Neuronal stem cell (in vitro differentiated cells): Measurements from ENCODE around the gene CRYAA.
A peak's percentile ranks its signal among the peaks of the same experiment; 100 is the strongest.
"Not testable (repeated sequence)": the region's sequence is repeated elsewhere in the genome, so short reads cannot be mapped to it uniquely, and the experiment has no call there.

ENCODE experiments used
- DNase-seq: peaks from one replicate; pipeline ENCODE4 v3.0.0-alpha.2; 2013; ENCODE audit warnings: low spot score
- H2AFZ ChIP-seq: one replicate; pipeline ENCODE4 v1.6.1; 2013; ENCODE audit warnings: mild to moderate bottlenecking, low read length, inconsistent platforms
- H2AK5ac ChIP-seq: 2 replicates; pipeline ENCODE4 v1.6.1; 2013; ENCODE audit warnings: low read depth, mild to moderate bottlenecking, inconsistent platforms, low read length, moderate library complexity, mixed read lengths
- H2BK120ac ChIP-seq: 2 replicates; pipeline ENCODE4 v1.6.1; 2013; ENCODE audit warnings: low read depth, mild to moderate bottlenecking, inconsistent platforms, low read length, moderate library complexity, mixed read lengths
- H2BK12ac ChIP-seq: one replicate; pipeline ENCODE4 v1.6.1; 2013; ENCODE audit warnings: low read length, inconsistent platforms
- H2BK15ac ChIP-seq: 2 replicates; pipeline ENCODE4 v1.6.1; 2013; ENCODE audit warnings: mild to moderate bottlenecking, low read length, inconsistent platforms, mixed read lengths
- H2BK5ac ChIP-seq: one replicate; pipeline ENCODE4 v1.6.1; 2013; ENCODE audit warnings: inconsistent platforms, mild to moderate bottlenecking, low read length, moderate library complexity
- H3K14ac ChIP-seq: one replicate; pipeline ENCODE4 v1.6.1; 2013; ENCODE audit warnings: low read length, inconsistent platforms
- H3K18ac ChIP-seq: 2 replicates; pipeline ENCODE4 v1.6.1; 2013; ENCODE audit warnings: low read length, inconsistent platforms
- H3K23ac ChIP-seq: 2 replicates; pipeline ENCODE4 v1.6.1; 2013; ENCODE audit warnings: low read depth, mild to moderate bottlenecking, mixed read lengths, low read length, inconsistent platforms; ENCODE audit not compliant: poor library complexity
- H3K27ac ChIP-seq: replicated peaks from 3 replicates; pipeline ENCODE4 v1.5.1; 2013; ENCODE audit warnings: low read length, inconsistent platforms
- H3K27me3 ChIP-seq, 3 experiments: 2 replicates each; pipeline ENCODE4 v1.6.1; 2013; ENCODE audit warnings: low read length in 3 of 3, mild to moderate bottlenecking in 2 of 3, inconsistent platforms in 1 of 3, low read depth in 1 of 3, mixed read lengths in 1 of 3, moderate library complexity in 1 of 3; ENCODE audit not compliant: control insufficient read depth in 3 of 3, insufficient read depth in 3 of 3
- H3K36me3 ChIP-seq, 2 donors: replicated peaks in 1 of 2; 2 replicates each; pipeline ENCODE4 v1.6.1; 2013; ENCODE audit warnings: low read length in 2 of 2; ENCODE audit not compliant: control insufficient read depth in 2 of 2, insufficient read depth in 2 of 2
- H3K4ac ChIP-seq: 2 replicates; pipeline ENCODE4 v1.6.1; 2013; ENCODE audit warnings: inconsistent platforms, mild to moderate bottlenecking, low read length, moderate library complexity
- H3K4me1 ChIP-seq, 2 donors: 1 replicate in 1 of 2; 2 replicates in 1 of 2; pipeline ENCODE4 v1.6.1; 2013; ENCODE audit warnings: low read length in 2 of 2, low read depth in 1 of 2; ENCODE audit not compliant: control insufficient read depth in 2 of 2, insufficient read depth in 1 of 2
- H3K4me2 ChIP-seq: one replicate; pipeline ENCODE4 v1.6.1; 2013; ENCODE audit warnings: mild to moderate bottlenecking, low read length, inconsistent platforms; ENCODE audit not compliant: insufficient read depth, poor library complexity, severe bottlenecking
- H3K4me3 ChIP-seq, 2 donors: 2 replicates each; pipeline ENCODE4 v1.5.1; 2013; ENCODE audit warnings: low read length in 2 of 2, mild to moderate bottlenecking in 2 of 2, inconsistent platforms in 1 of 2, moderate library complexity in 1 of 2
- H3K79me1 ChIP-seq: one replicate; pipeline ENCODE4 v1.6.1; 2013; ENCODE audit warnings: low read depth, mild to moderate bottlenecking, inconsistent platforms, low read length, moderate library complexity
- H3K9ac ChIP-seq: one replicate; pipeline ENCODE4 v1.6.1; 2013; ENCODE audit warnings: mild to moderate bottlenecking, low read depth, low read length, inconsistent platforms; ENCODE audit not compliant: poor library complexity
- H3K9me3 ChIP-seq, 2 donors: replicated peaks in 1 of 2; 2 replicates each; pipeline versions ENCODE3 to v1.6.1; 2013; ENCODE audit warnings: low read length in 2 of 2, mild to moderate bottlenecking in 2 of 2, inconsistent platforms in 1 of 2, low read depth in 1 of 2, mixed read lengths in 1 of 2, moderate library complexity in 1 of 2; ENCODE audit not compliant: control insufficient read depth in 2 of 2, insufficient read depth in 1 of 2
- H4K8ac ChIP-seq: one replicate; pipeline ENCODE4 v1.6.1; 2013; ENCODE audit warnings: low read depth, mild to moderate bottlenecking, inconsistent platforms, low read length, moderate library complexity
- H4K91ac ChIP-seq: one replicate; pipeline ENCODE4 v1.6.1; 2013; ENCODE audit warnings: low read length, low read depth, mild to moderate bottlenecking, inconsistent platforms; ENCODE audit not compliant: poor library complexity
- WGBS, 2 donors: extraction: QIAGEN DNeasy Blood & Tissue Kit; methylation state at CpG; one replicate each; pipeline ENCODE4 v1.1.7; 2013; ENCODE audit warnings: missing lambda C conversion rate in 2 of 2, mixed read lengths in 1 of 2; ENCODE audit not compliant: insufficient read length in 2 of 2, insufficient replicate concordance in 1 of 2; ENCODE audit errors: extremely low coverage in 2 of 2; 5-methylcytosine and 5-hydroxymethylcytosine counted together

CRYAA gene

DNA sequence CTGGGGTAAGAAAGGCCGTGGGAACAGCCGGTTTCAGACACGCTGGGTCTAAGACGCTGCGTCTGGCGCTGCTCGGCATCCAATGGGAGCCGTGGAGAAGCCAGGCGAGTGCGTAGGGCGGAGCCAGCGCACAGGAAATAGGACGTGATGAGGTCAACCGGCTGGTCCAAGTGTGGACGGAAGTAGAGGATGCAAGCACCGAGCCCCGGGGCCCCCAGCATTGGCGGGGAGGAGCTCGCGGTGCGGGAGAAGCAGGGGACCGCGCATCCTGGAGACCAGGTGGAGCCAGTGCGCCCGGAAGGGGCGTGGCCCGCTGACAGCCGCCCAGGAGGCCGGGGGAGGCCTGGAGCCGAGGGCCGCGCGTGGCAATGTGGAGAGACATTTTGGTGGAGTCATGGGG is 15.2 kb upstream of the CRYAA start:
- not testable (repeated sequence) for H3K4me2 ChIP-seq, H3K18ac ChIP-seq, H2BK15ac ChIP-seq, H4K91ac ChIP-seq, H2BK5ac ChIP-seq, DNase-seq, H3K9ac ChIP-seq, H3K4ac ChIP-seq, H2BK12ac ChIP-seq, H3K14ac ChIP-seq, H3K4me1 ChIP-seq, H2AFZ ChIP-seq, H3K36me3 ChIP-seq, H2BK120ac ChIP-seq, H3K79me1 ChIP-seq, H3K27ac ChIP-seq, H3K27me3 ChIP-seq, H4K8ac ChIP-seq, H3K23ac ChIP-seq, H2AK5ac ChIP-seq, H3K9me3 ChIP-seq, H3K4me3 ChIP-seq
- WGBS, 2 donors: no CpG with 5 or more reads among the region's 33 CpGs

DNA sequence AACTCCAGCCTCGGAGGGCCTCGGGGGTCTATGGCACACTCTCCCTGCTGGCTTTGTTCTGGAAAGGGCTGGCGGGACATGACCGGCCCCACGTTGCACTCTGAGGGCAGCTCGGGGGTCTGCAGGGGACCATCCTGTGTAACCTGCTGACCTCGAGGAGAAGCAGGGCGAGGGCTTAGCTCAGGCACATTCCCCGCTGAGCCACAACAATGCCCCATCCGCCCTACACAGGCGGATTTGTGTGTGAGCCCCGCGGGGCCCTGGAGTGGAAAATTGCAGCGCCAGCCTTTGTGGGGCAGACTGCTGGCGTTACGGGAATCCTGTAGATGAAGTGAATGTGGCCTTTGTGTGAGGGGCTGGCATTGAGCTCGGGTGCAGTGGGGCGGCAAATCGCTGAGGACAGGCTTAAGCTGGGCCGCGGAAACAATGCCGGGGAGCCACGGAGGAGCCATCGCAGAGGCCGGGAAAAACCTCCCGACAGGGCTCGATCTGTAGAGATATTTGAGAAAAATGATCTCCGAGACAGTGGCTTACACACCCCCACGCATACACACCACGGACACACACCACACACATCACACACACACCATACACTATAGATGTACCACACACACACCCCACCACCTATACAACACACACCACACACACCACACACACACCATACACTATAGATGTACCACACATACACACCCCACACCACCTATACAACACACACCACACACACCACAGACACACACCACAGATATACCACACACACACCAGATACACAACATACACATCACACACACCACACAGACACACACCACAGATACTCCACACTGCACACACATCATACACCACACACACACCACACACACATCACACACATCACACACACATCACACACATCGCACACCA is 9.3 kb upstream of the CRYAA start:
- no CpG with 5 or more reads among the region's 31 CpGs for WGBS, 2 donors
- not testable (repeated sequence) for H3K23ac ChIP-seq

DNA sequence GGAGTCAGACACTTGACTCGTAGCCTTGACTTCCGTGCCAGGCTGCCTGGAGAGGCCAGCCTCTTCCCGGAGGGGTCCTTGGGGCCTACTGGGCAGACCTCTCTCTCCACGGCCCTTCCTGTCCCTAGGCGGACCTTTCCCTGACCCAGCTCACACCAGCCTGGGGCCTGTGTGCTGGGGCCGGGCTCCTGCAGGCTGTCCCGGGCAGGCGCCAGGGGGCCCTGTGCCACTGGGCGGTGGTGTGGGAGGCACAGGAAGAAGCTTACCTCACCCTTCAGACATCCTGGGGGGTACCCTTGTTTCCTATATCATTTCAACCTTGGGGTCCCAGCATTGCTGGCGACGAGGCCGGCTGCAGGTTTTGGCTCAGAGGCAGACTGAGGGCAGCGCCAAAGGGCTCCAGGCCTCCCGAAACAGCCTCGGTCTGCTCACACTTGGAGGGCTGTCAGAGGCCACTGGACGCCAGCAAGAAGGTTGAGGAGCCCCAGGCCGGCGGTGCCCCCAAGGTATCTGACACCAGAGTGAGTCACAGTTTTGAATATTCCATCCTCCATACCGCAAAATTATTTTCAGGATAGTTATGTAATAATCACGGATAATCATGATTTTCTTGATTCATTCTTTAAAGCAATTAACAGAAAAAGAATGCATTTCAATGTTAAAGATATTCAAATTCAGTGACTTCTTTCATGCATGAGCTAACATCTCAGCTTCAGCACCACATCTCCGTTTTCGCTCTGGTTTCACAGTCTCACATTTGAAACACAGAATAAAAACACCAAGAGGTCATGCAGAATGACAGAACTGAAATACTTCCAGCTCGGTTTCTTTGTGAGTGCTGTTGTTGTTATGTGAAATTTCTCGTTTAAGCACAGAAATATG is 6.7 kb upstream of the CRYAA start:
- not testable (repeated sequence) for H3K4me2 ChIP-seq, H2AFZ ChIP-seq
- no CpG with 5 or more reads among the region's 24 CpGs for WGBS, 2 donors

More for the DNA sequence above, 9.3 kb upstream of the CRYAA start:
- Histone ChIP-seq H3K4me2 (peak overlapping the region; percentile 18), H3K14ac (peak overlapping the region; percentile 56)
- H4K8ac ChIP-seq, H3K27ac ChIP-seq, H3K18ac ChIP-seq, H2BK5ac ChIP-seq, H4K91ac ChIP-seq, H2AK5ac ChIP-seq, H3K9me3 ChIP-seq, DNase-seq, H3K4me3 ChIP-seq, H3K4me1 ChIP-seq, H3K4ac ChIP-seq, H3K27me3 ChIP-seq, H2BK120ac ChIP-seq, H3K9ac ChIP-seq, H3K36me3 ChIP-seq, H2AFZ ChIP-seq, H3K79me1 ChIP-seq, H2BK12ac ChIP-seq, H2BK15ac ChIP-seq: not testable (repeated sequence)

DNA sequence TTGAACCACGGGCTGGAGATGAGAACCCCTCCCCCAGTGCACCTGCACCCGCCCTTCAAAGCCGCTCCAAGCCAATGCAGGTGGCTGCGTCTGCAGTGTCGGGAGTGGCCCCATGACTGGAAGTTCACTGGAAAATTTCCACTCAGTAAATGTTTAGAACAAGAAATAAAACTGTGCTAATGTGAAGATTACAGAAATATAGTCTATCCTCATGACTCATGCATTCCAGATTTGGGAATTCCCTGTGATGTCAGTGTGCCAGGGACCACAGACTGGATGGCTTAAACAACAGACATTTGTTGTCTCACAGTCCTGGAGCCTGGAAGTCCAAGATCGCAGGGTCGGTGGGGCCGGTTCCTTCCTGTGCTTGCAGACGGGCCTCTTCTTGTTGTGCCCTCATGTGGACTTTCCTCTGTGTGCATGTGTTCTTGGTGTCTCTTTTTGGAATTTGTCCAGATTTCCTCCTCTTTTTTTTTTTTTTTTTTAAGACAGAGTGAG is 6.1 kb upstream of the CRYAA start:
- H3K36me3 ChIP-seq, H3K18ac ChIP-seq, H2BK120ac ChIP-seq, H3K27me3 ChIP-seq, H4K91ac ChIP-seq, H3K14ac ChIP-seq, H3K4me2 ChIP-seq, H2BK5ac ChIP-seq, H2AFZ ChIP-seq, H4K8ac ChIP-seq, DNase-seq, H3K4me1 ChIP-seq, H3K79me1 ChIP-seq, H2BK12ac ChIP-seq, H3K27ac ChIP-seq, H3K9ac ChIP-seq, H3K4ac ChIP-seq, H2AK5ac ChIP-seq, H3K23ac ChIP-seq, H2BK15ac ChIP-seq, H3K9me3 ChIP-seq, H3K4me3 ChIP-seq: not testable (repeated sequence)
- no CpG with 5 or more reads among the region's 9 CpGs for WGBS, 2 donors

More for the DNA sequence above, 6.7 kb upstream of the CRYAA start:
- not testable (repeated sequence) for H4K91ac ChIP-seq, H2BK12ac ChIP-seq, H3K4me1 ChIP-seq, H3K14ac ChIP-seq, H3K79me1 ChIP-seq, H4K8ac ChIP-seq, H3K9me3 ChIP-seq, H3K23ac ChIP-seq, H2BK5ac ChIP-seq, H2BK120ac ChIP-seq, H3K27ac ChIP-seq, H2AK5ac ChIP-seq, H3K36me3 ChIP-seq, H3K4me3 ChIP-seq, H2BK15ac ChIP-seq, H3K4ac ChIP-seq, H3K9ac ChIP-seq, H3K18ac ChIP-seq, H3K27me3 ChIP-seq, DNase-seq
